ENCODE results near the gene HLA-DPA1.
A peak's percentile ranks its signal among the peaks of the same experiment; 100 is the strongest.

The HLA-DPA1 gene

GRCh38 chr6:33073431-33073871 lies at the start of gene HLA-DPA1:
TSS of gene HLA-DPA1 (minus strand) at chr6:33073649.
- Histone ChIP-seq H3K4me1 (no peaks in the 10 kb centered on the region), H3K36me3 (peaks cover 0 to 11% (median 0%) of the 10 kb centered on the region in 3 donors), H3K4me3 (peak within 1 kb of the TSS; percentile 33 to 34), H3K9me3 (no peaks in the 10 kb centered on the region), H3K27me3 (peaks cover 0 to 11% of the 10 kb centered on the region in 2 donors), H3K27ac (no peak within 1 kb of the TSS)
- no peak for TF ChIP-seq CTCF (IDR thresholded peaks at IDR 0.05)
- intact Hi-C loops (cut with DNase I; ENCODE audit: low total_unique reads) = loop anchor here (10.0 kb wide), 1 partner anchor 49 kb away; no protein-coding TSS in a partner anchor
- DNase-seq = peak; percentile 60 to 72

- Histone ChIP-seq H3K9me3 (peaks cover 0 to 8% (median 6%) of the 10 kb centered on the region in 3 donors), H3K4me3 (no peak overlapping the region), H3K27ac (no peak overlapping the region), H3K36me3 (no peaks in the 10 kb centered on the region), H3K4me1 (no peaks in the 10 kb centered on the region), H3K27me3 (peaks cover 0 to 20% of the 10 kb centered on the region in 2 donors)
- no peak for DNase-seq
- intact Hi-C loops (cut with DNase I; ENCODE audit: low total_unique reads) = loop anchor here (10.0 kb wide), 1 partner anchor 108 kb away; no protein-coding TSS in a partner anchor
- TF ChIP-seq CTCF (IDR thresholded peaks at IDR 0.05) = no peak
Observed at GRCh38 chr6:33123181-33123580, 49.7 kb upstream of the HLA-DPA1 start.

DNA sequence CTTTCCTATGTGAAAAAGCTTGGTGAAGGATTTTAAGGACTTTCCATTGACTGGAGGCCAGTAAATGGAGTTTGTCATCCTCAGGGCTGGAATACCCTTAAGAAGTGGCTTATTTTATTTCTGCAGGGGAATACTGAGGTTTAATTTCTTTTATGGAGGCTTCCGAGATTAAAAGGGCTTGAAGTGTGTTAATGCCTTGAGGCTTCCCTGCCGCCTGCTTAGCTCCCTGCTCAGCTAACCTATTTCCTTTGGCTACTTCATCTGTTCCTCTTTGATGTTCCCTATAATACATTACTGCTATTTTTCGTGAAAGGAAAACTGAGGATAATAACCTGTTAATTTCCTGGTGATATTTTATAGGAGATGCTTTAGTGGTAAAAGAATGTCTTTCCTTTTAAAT lies 46.6 kb upstream of the HLA-DPA1 start:
- TF ChIP-seq CTCF (IDR thresholded peaks at IDR 0.05) = no peak
- peaks cover 0 to 8% (median 3%) of the 10 kb centered on the region in 4 donors for H3K4me1 ChIP-seq
- H3K36me3 ChIP-seq = no peaks in the 10 kb centered on the region
- DNase-seq = no peak
- H3K27me3 ChIP-seq = peaks cover 3 to 45% of the 10 kb centered on the region in 2 donors
- H3K27ac ChIP-seq = no peak overlapping the region
- H3K9me3 ChIP-seq = peaks cover 0 to 8% (median 6%) of the 10 kb centered on the region in 3 donors
- H3K4me3 ChIP-seq = no peak overlapping the region
- intact Hi-C loops (cut with DNase I; ENCODE audit: low total_unique reads) = loop anchor here (10.0 kb wide), 1 partner anchor 105 kb away; no protein-coding TSS in a partner anchor

- peaks cover 3 to 53% of the 10 kb centered on the region in 2 donors for H3K27me3 ChIP-seq
- peak; percentile 80 to 87 for TF ChIP-seq CTCF (IDR thresholded peaks at IDR 0.05)
- peaks cover 0 to under 1% (median under 1%) of the 10 kb centered on the region in 3 donors for H3K9me3 ChIP-seq
- peaks cover 0 to 8% (median 3%) of the 10 kb centered on the region in 4 donors for H3K4me1 ChIP-seq
- H3K4me3 ChIP-seq = no peak overlapping the region
- intact Hi-C loops (cut with DNase I; ENCODE audit: low total_unique reads) = loop anchor here (5.0 to 10.0 kb wide), 2 partner anchors 129 to 466 kb away; partner anchors contain the start of gene BAK1
- H3K27ac ChIP-seq = no peak overlapping the region
- H3K36me3 ChIP-seq = no peaks in the 10 kb centered on the region
- DNase-seq = no peak
Observed at GRCh38 chr6:33118525-33119123, 45.2 kb upstream of the HLA-DPA1 start.

DNA sequence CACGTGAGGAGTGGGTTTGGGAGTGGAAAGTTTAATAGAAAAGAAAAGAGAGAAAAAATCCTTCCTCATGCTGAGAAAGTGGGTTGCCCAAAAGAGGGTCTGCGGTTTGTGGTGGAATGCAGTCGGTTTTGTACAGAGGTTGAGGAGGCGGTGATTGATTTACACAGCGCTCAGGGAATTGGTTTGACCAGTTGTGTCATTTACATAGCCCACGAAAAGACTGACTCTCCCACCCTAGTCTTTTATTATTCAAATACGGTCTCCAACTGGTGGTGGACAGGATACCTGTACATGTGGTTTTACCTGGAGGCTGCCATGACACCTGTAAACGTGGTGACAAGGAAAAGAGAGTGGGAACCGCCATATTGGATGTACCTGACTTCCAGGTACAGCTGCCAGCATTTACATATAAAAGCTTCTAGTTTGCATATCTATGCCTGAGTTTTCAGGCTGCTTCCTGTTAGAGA lies 44.4 kb upstream of the HLA-DPA1 start:
- H3K27me3 ChIP-seq = peaks cover 3 to 56% of the 10 kb centered on the region in 2 donors
- H3K9me3 ChIP-seq = no peaks in the 10 kb centered on the region
- no peak overlapping the region for H3K27ac ChIP-seq
- H3K4me1 ChIP-seq = peaks cover 0 to 8% (median 3%) of the 10 kb centered on the region in 4 donors
- no peaks in the 10 kb centered on the region for H3K36me3 ChIP-seq
- TF ChIP-seq CTCF (IDR thresholded peaks at IDR 0.05) = no peak
- intact Hi-C loops (cut with DNase I; ENCODE audit: low total_unique reads) = loop anchor here (5.0 to 10.0 kb wide), 2 partner anchors 129 to 467 kb away; partner anchors contain the start of gene BAK1
- H3K4me3 ChIP-seq = no peak overlapping the region
- DNase-seq = no peak

Data from tibial artery (tissue), 4 donors.